ENCODE results near the gene PANK4.
"Not testable (repeated sequence)": the region's sequence is repeated elsewhere in the genome, so short reads cannot be mapped to it uniquely, and the experiment has no call there.

- not testable (repeated sequence) for TF ChIP-seq EZH2 (IDR thresholded peaks at IDR 0.05); POLR2AphosphoS5 (IDR thresholded peaks at IDR 0.05; ENCODE audit: borderline replicate concordance, low read depth, low read length)
Measured at GRCh38 chr1:2568187-2568816, 41.9 kb upstream of the PANK4 start.
